ENCODE results near the gene PRDM16.

PRDM16 gene

DNA sequence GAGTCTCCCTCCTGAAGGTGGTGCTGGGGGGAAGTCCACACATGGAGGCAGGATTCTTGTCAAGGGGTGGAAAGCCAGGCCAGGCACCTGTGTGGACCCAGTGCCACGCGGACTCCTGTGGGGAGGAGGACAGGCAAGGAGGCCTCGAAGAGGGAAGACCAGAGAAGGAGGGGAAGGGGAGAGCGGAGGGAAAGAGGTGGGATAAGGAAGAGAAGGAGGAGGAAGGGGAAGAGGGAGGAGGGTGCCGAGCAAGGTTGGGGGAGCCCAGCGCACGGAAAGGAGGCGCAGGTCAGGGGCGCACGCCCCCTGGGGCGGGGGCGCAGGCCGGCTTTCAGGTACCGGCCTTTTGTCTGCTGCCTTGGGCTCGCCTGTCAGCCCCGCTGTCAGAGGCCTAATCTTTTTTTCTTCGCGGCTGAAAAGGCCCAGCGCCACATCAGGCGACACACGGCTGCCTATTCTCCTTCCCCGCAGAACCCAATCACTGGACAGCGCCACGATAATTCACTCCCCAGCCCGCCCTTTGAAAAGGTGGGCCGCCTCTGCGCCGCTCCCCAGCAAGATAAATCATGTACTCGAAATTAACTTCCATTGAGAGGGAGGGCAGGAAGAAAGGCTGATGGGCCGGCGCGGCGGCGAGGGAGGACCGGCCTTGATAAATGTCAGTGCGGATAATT lies 42.5 kb downstream of the PRDM16 start:
- no peak for DNase-seq

DNA sequence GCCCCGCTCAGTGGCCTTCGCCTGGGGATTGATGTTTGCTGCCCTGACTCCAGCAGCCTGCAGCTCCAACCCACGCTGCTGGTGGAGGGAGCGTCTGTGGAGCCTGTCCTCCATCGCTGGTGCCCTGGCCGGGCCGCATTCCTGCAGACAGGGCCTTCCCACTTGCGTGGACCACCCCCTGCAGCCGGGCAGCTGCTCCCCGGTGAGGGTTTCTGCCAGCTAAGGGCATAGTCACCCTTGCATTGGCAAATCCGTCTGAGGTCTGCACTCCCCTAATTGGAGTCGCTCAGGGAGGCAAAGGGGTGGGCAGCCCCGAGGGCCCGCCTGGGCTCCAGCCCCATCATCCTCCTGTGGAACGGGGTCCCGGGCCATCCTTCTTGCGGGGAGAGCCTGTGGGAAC lies 43.5 kb downstream of the PRDM16 start:
- DNase-seq: no peak

DNA sequence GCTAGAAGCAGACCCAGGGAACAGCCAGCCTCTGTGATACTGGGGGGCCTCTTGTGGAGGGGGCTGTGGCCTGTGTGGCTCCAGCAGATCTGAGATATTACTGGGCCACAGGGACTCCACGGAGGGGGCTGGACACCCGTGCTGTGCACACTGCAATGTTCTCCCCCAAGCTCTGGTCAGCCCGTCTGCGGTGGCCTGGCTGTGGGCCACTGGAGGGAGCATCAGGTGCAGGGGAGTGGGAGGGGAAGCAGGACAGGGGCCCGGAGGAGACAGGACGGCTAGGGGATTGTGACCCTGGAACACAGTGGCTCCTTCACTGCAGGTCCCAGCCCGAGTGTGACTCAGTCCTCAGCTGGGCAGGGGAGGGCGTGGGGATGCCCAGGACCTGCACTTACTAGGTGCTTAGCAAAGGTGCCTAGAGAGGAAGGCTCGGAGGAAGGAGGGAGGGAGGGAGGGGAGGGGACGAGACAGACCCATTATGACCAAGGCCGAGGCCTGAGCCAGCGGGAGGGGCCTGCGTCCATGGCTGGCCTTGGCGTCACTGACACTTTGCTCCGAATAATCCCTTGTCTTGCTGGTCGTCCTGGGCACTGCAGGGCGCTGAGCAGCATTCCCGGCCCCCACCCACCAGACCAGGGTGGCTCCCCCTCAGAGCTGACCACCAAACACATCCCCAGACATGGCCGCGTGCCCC lies 44.2 kb downstream of the PRDM16 start:
- DNase-seq: no peak

DNA sequence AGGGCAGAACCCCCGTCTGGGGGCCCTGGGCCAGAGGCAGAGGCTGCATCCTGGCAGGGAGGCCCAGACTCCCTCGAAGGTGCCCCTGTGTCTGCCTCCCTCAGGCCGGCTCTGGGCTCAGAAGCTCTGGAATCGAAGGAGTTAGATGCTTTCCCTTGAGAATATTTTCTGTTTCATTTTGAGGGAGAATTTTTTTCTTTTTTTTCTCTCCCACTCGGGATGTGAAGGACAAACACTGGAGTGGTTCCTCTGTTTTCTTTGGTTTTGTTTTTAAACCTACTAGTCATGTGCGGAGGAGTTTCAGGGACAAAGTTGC lies 44.7 kb downstream of the PRDM16 start:
- no peak for DNase-seq

DNA sequence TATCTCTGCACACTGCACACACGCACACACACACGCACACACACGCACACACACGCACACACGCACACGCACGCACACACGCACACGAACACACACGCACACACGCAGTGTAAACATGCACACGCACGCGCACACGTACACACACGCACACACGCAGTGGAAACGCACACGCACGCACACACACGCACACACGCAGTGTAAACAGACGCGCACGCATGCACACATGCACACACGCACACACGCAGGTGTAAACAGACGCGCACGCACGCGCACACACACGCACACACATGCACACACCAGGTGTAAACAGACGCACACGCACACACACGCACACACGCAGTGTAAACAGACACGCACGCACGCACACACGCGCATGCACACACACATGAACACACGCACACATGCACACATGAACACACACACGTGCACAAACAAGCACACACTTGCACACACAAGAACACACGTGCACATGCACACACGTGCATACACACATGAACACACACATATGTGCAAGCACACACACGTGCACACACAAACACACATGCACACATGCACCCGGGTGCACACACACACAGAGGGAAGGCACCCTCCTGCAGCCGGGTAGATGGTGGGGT lies 45.2 kb downstream of the PRDM16 start:
- no peak for DNase-seq

DNA sequence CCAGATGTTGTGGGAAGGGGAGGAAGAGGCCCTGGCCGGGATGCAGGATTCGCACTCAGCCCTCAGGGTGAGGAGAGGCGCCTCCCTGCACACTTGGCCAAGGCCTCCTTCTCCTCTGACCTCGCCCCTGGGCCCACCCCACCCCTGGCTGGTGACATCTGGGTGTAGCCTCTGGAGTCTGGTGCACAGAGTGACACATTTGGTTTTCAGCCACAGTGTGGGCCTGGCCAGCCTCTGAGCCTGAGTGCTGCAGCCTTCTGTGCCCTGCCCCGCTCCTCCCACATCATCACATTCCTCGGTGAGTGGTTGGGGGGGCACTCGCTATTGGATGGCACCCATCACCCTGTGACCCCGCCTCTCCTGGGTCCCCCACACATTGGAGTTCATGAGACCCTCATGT lies 45.8 kb downstream of the PRDM16 start:
- DNase-seq: no peak

DNA sequence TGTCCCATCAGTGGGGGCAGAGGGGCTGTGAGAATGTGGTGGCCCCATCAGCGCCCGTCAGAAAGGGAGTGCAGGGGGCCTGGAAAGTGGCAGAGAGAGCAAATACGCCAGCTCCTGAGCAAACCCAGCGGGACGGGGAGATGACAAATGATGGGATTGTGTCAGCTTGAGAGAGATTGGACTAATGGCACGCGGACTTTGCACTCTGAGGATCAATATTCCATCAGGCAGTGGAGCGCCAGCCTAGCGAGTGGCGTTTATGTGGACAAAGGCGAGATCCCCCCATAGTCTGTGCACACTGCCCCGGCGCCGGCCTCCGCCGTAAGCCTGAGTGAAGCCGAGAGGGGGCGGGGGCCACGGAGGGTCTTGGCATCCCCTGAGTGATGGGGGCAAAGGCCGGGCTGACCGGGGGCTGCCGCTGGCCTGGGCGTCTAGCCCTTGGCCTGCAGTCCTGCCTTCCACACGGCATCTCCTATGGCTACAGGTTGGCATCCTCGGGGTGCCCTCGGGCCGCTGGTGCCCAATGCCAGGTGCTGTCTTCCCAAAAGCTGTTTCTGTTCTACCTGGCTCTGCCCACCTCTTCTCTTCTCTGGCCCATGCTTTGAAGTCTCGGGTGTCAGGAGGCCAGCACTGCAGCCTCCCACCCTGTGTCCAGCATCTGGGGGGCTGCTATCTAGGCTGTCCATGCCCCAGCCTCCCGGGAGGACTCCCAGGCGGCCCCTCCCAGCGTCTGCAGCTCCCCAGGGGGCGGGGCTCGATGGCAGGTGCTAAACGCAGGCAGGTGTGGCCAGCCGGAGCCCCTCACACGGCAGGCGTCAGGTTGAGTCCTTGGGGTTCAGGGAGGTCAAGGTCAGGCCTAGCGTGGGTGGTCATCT lies 46.5 kb downstream of the PRDM16 start:
- no peak for DNase-seq

DNA sequence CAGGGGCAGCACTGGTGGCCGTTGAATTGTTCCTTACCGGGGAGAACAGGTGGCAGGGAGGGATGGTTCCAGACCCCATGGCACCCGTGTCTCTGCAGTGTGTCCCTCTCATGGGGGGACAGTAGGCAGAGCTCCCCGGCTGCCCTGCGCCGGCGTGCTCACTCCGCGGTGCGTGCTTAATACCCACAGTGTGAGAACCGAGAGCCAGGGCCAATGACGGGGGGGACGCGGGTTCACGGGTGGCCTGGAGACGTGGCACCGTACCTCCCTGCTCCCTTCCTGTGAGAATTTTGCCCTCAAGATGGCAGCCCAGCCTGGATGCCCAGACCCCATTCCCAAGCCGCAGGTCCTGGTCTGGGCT lies 47.1 kb downstream of the PRDM16 start:
- DNase-seq: no peak

DNA sequence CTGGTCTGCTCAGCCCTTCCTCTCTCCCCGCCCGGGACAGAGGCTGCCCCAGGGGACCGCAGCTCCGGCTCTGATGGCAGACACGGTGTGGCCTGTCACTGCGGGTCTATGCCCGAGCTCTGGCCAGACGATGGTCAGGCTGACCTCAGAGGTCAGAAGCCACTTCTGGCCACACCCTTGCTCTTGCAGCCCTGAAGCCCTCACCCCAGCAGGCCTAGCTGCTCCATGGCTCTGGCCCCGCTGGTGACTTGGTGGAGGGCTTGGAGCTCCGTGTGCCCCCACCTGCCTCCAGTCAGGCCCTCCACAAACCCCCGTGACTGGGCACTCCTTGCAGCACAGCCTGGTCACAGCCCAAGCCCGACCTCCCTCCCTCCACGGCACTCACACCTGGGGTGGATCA lies 47.6 kb downstream of the PRDM16 start:
- DNase-seq: no peak

DNA sequence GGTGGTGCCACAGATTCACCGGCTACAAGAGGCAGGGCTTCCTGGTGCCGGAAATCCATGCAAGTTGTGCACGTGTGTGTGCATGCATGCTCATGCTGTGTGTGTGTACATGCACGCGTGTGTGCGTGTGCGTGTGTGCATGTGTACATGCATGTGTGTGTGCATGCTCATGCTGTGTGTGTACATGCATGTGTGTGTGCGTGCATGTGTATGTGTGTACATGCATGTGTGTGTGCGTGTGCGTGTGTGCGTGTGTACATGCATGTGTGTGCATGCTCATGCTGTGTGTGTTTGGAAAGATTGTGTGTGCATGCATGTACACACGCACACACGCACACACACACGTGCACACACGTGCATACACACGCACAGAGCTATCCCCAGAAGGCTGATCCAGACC lies 48.9 kb downstream of the PRDM16 start:
- DNase-seq: no peak

DNA sequence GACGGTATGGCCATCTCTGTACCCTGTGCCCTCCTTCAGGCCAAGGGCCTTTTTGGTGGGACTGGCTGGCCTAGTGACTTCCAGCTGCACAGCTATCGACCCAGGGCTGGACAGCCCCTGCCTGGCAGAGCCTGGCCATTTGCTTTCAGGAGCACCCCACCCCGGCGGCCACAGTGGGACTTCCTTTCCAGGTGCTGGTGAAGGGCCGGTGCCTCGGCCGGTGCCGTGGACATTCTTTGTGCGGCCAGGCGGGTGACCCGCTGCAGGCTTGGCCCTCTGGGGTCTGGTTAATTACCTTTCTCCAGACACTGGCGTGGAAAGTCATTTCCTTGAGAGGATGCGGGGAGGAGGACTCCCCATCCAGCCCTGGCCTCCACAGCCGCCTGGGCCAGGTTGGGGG lies 50.1 kb downstream of the PRDM16 start:
- DNase-seq: no peak

DNA sequence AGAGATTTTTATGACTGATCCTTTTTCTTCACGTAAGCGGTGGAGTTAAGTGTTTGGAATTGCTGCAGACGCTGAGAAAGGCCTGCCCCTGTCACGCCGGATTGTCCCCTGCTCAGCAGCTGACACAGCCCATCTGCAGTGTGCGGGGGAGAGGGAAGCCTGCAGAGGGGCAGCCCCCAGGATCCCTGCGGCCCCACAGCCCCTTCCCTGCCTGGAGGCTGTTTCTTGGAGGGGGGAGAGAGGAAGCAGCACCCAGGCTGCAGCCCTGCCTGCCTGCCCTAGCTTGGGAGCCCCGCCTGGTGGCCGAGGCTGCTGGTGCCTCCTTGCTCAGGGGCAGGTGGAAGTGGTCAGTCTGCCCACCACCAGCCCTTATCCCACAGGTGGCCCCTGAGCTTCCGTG lies 50.7 kb downstream of the PRDM16 start:
- no peak for DNase-seq

DNA sequence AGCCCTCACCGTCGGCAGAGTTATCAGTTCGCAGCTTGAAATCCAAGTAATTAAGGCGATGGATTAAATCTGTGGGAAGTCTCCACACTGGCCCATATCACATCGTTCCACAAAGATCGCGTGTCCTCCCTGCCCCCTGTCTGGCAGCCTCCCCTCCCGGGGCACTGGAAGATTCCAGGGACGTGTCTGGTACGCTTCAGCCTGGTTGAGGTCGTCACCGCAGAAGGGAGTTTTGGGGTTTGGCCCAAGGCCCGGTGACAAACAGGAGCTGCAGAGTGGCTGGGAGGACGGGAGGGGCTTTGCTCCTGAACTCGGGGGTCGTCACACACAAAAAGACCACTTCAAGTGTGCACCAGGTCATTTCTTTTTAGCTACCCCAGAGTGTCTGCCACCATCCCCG lies 51.1 kb downstream of the PRDM16 start:
- no peak for DNase-seq

DNA sequence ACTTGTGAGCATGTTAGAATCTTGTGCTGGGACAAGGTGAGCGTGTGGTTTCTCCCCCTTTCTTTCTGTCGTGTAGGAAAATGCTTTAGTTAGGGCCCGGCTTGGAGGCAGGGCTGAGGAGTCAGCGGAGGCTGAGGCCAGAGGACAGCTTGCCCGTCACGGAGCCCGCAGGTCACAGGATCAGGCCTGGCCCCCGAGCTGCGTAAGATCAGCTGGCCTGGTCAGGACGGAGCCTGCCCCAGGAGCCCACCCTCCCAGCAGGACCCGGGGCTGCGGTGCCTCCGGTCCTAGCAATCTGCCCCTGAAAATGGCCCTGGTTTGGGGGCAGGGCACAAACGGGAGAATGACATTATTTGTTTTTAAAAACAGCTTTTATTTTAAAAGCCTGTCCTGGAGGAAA lies 52.0 kb downstream of the PRDM16 start:
- DNase-seq: no peak

DNA sequence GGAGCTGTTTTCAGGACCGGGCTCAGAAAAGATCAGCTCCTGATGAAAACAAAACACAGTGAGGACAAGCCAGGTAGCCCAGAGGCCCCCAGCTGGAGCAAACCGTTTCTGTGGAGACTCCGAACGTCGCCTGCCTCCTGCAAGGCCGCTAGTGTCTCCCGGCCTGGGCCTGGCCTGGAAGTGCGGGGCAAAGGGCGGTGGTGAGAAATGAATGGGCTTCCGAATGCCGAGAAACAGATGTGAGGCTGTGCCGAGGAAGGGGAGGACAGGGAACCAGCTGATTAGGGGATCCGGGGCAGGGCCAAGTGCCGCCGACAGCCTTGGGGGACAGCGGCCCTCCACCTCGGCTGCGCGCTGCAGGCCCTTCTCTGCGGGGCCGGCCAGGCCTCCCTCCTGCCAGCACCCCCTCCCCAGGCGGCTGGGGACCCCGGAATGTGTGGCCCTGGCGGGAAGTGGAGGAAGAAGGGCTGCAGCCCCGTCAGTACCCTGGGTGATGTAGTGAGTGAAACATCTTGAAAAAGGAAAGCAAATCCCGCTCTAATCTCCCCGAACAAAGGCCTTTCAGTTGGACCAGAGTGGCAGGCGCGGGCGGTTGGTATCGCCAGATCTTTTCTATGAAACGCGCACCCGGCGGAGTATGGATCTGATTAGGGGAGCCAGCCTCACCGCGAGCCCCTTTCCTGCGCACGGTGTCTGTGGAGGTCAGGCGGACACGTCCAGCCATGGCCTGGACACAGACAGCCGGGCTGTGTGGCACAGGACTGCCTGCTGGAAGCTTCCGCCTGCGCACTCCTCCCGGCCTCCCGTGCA lies 52.6 kb downstream of the PRDM16 start:
- no peak for DNase-seq

DNA sequence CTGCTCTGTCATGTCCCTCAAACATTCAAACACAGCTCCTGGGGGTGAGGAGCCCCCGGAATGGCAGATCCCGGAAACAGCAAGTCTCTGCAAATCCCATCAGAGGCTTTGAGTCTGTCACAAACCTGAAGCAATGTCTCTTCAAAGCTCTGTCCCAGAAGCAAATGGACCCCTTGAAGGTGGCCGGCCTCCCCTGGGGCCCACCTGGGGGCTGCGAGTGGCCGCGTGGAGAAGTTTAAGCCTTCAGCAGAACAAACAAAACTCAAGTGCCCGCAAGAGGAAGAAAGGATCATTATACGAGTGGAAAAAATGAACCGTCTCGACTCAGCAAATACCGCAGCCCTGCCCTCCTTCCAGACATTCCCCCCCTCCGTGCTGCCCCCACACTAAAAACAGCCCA lies 53.3 kb downstream of the PRDM16 start:
- no peak for DNase-seq

DNA sequence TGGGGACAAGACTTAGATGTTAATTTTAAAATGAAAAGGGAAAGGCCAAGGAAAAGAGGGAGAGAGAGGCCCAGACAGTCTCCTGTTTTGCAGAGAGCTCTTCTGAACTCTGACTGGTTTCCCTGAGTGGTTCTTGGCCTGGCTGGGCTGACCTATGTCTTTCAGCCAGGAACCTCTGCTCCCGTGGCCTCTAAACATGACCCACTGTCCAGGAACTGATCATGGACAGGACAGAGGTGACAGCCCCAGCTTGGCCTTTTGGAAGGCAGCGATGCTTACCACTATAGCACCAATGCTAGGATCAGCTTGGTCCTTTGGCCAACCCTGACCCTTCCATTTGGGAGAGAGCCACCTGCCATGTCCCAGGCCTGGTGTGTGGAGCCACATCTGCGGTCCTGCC lies 55.2 kb downstream of the PRDM16 start:
- no peak for DNase-seq

DNA sequence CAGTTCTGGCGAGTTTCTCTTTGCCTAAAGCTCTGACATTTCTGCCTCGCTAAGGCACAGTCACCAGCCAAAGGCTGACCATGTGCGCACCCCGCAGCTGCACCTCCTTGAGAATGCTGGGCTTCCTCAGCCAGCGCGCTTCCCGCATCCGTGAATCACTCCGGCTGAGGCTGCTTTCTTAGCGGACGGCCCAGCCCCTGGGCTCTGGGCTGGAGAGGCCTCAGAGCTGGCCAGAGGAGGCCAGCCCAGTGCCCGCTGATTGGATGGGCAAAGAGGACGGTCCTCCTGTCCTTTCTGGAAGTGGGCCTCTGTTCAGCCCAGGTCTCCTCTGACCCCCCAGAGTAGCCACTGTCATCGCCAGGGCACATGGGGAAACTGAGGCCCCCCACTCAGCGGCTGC lies 56.1 kb downstream of the PRDM16 start:
- DNase-seq: no peak

DNA sequence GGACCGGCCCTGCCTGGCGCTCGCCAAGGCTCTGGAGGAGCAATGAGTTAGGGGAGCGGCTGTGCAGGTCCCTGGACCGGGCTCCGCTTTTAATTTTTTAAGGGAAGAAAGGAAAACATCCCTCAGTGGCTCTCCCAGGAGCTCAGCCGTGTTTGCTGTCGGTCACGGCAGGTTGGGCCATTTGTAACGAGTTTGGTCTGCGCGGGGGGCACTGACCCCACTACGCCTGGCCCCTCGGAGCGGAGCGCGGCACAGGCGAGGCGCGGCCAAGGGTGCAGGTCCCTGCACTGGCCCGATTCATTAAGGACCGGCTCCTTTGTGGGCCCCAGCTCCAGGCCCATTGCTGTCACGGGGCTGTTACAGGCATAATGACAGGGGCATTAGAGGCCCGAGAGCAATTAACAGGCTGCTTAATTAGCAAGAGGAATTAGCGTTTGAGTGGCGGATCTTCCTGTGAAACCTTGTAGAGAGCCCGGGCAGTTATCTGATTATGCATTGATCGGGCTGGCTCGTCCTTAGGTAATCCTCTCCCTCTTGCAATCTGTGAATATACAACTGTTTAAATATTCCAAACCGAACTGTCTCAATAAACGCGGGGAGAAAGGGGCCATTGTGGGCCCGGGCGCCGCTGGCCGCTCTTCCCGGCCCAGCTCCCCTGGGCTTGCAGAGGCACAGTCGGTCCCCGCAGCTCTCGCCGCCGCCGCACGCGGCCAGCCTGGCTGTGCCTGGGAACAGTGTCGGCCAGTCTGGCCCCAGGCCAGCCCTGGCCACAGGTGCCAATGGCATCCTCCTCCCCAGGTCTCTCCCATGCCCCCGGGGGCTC lies 56.8 kb downstream of the PRDM16 start:
- no peak for DNase-seq

DNA sequence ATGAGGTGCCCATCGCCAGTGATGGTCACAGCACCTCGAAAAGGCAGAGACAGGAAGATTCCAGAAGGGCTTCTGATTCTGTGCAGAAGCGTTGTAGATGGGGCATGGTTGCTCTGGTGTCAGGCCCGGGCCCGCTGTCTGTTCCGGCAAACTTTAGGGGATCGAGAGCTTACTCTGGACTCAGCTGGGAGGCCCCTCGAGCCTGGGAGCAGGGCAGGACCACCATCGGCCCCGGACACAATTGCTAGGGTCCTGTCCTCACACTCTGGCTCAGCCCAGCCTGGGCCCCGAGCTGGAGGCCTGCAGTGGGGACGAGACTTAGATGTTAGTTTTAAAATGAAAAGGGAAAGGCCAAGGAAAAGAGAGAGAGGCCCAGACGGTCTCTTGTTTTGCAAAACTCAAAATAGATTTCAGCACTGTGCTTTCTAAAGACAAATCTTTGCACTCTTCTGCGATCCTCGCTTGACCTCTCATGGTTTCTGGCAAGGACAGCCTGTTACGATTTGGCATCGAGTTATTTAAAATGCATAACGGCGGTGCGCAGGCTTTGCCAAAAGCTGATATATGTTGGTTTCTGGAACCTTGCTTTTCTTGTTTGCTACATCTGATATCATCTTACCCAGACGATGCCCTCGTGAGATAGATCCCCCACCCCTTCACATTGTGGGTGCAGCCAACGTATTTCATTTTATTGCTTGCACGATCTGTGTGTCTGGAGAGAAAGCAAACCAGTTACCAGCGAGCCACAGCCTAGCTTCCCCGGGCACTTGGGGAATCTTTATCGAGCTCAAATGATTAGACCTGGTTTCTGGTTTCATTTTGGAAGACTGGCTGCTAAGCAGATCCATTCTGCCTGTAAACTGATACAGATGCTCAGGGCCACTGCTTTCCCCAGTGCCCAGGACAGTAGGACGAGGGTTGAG lies 58.0 kb downstream of the PRDM16 start:
- peak; percentile 85 for DNase-seq

DNA sequence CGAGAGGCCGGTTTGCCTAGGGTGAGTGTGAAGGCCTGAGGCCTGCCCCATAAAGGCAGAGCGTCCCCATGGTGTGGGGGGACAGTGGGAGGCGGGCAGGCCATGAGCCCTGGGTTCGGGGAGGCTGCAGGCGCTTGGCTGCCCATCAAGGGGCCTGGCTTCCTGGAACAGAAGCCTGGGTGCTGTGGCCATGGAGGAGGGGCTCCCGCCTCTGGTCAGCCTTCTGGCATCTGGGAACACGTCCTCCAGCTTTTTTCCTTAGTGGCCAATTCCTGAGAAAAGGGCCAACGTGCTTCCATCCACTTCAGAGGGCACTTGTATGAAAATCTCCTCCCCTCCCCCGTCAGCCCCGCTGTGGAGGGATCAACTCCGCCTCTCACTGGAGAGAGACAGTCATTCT lies 58.7 kb downstream of the PRDM16 start:
- DNase-seq: peak; percentile 48

All from DMS79 treated with DMSO at 0.1 percent for 48 hours (cell line).